Measurements from ENCODE around the gene IRAK1.

The IRAK1 gene

DNA sequence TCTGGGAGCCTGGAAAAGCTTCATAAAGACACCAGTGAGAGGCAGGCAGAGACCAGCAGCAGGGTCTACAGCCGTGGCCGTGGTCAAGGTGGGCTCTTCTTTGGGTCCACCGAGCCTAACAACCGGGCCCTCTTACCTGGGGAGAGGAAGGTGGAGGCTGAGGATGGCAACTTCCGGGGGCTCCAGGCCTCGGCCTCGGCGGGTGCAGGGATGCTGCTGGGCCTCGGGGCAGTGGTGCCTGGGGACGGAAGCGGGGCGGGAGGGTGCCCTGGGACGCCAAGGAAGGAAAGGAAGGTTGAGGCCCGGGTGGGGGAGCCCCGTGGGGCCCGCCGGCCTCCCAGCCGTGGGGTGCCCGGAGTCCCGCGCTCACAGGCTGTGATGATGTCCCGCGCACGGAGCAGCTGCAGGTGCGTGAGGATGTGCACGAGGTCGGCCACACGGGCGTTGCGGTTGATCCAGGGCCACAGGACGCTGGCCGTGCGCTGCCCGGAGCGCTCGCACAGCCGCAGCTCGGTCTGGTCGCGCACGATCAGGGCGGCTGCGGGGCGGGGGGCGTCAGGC lies 561 bp downstream of the IRAK1 start:
- no peak for DNase-seq (ENCODE audit: low read depth in 2 of 2)

DNA sequence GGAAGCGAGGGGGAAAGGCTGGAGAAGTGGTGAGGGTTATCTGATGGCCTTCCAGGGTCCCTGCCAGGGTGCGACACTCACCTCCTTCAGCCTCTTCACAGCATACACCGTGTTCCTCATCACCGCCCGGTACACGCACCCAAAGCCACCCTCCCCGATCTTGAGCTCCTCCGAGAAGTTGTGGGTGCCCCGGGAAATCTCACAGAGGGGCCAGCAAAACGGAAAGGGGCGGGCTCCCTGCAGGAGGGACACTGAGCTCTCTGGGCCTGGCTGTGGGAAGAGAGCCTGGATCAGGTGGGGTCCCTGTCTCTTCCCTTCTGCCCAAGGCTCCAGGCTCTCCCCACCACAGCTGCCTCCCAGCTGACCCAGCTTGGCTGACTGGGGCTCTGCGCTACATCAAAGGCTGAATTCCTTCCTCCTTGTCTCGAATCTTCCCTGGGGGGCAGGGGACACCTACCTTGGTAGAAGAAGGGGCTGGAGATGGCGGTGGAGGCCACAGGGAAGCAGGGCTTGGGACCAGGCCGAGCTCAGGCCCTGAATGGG lies 1.1 kb downstream of the IRAK1 start:
- no peak for DNase-seq (ENCODE audit: low read depth in 2 of 2)

DNA sequence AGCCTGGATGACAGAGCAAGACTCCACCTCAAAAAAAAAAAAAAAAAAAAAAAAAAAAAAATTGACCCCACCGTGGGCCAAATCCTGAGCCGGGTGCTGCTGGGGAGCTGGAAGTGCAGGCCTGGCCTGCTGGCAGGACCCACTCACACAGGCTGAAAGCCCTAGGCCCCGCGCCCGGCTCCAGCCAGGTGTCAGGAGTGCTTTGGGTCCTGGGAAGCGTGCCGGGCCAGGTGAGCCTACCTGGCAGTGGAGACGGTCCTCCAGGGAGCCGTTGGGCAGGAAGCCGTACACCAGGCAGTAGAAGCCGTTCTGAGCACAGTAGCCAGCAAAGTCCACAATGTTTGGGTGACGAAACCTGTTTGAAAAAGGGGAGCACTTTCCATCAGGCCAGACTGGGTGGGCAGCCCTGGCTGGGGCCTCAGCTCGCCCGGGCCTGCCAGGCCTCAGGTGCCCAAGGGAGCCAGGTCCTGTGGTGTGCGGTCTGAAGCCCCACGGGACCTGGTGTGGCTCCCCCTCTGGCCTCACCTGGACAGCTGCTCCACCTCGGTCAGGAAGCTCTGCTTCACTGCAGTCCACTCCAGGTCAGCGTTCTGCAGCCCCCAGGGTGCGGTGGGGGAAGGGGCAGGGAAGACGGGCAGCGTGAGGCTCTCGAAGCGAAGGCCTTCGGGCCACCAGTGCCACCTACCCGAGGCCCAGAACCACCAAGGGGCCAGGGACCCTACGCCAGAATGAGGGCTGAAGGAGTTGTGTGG lies 1.8 kb downstream of the IRAK1 start:
- no peak for DNase-seq (ENCODE audit: low read depth in 2 of 2)

DNA sequence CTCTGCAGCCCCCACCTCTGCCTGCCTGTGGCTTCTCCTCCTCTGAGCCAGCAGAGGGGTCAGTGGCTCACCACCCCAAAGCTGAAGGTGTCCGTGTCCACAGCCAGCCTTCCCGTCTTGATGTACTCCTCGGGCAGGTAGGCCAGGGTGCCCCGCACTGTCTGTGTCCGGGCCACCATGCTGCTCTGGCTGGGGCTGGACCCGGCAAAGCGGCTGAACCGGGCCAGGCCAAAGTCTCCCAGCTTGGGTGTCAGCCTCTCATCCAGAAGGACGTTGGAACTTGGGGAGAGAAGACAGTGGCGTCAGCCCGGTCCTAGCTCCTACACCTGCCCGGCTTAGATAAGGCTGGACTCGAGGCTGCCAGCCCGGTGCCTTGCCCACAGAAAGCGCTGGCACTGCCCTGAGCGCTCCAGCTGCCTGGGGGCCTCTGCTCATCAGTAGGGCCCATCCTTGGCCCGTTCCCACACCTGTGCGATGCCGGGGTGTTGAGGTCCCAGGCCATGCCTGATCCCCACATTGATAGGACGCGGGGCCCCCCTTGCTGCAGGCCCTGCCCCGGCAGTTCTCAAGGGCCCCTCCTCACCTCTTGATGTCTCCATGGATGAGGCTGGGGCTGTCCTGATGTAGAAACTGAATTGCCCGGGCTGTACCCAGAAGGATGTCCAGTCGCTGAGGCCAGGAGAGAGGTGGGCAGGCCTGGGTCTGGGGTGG lies 3.2 kb downstream of the IRAK1 start:
- no peak for DNase-seq (ENCODE audit: low read depth in 2 of 2)

DNA sequence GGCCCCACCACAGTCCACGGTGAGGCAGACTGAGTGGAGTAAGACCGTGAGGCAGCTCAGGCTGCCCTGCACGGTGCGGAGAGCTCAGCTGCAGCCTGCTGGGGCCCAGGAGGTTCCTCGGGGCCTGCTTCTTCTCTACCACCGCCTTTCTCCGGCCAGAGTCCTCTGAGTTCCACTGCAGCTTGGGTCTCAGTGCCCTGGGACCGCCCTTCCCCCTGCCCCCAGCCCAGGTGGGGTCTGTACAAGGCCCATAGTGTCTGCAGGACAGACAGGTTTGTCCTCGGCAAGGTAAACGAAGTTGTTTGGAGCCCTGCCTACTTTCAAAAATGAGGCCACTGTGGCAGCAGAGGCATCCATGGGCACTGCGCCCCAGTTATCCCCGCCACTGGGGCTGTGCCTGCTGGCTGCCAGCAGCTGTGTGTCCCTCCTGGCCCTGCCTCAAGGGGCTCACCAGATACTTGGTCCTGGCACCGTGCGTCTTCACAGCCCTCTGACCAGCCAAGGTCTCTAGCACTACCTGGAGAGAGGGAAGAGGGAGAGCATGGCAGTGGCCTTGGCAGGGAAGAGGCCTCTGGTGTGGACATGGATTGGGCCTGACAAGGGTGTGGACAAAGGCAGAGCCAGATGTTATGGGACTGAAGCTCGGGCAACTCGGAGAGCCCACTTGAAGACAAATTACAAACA lies 4.0 kb downstream of the IRAK1 start:
- DNase-seq (ENCODE audit: low read depth in 2 of 2) = no peak

DNA sequence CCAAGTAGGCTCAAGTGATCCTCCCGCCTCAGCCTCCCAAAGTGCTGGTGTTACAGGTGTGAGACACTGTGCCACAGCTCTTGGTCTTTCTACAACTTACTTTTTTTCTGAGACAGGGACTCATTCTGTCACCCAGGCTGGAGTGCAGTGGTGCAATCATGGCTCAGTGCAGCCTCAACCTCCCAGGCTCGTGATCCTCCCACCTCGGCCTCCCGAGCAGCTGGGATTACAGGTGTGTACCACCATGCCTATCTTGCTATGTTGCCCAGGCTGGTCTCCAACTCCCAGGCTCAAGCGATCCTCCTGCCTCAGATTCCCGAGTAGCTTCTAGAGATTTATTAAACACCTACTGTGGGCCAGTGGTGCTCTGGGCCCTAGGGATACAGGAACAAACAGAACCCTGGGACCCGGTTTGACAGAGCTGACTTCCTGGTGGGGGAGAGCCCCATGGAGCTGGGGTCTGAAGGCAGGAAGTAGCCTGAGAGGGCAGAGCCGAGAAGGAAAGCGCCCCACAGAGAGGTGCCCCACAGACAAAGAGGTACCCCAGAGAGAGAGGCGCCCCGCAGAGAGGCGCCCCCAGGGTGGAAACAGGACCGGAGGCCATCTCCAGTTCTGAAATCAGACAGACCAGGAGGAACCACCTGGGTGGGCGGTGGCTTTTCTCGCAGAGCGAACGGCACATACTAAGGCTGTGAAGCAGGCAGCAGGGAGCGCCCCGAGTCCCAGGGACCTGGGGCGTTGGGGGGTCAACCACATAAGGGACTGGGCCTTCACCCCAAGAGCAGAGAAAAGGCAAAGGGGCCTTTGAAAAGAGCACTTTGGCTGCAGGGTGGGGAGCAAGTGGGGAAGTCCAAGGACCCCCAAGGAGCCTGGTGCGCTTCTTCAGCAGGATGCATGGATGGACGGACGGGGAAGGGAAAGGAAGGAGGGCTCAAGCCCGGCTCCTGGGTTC lies 5.0 kb downstream of the IRAK1 start:
- DNase-seq (ENCODE audit: low read depth in 2 of 2) = no peak

DNA sequence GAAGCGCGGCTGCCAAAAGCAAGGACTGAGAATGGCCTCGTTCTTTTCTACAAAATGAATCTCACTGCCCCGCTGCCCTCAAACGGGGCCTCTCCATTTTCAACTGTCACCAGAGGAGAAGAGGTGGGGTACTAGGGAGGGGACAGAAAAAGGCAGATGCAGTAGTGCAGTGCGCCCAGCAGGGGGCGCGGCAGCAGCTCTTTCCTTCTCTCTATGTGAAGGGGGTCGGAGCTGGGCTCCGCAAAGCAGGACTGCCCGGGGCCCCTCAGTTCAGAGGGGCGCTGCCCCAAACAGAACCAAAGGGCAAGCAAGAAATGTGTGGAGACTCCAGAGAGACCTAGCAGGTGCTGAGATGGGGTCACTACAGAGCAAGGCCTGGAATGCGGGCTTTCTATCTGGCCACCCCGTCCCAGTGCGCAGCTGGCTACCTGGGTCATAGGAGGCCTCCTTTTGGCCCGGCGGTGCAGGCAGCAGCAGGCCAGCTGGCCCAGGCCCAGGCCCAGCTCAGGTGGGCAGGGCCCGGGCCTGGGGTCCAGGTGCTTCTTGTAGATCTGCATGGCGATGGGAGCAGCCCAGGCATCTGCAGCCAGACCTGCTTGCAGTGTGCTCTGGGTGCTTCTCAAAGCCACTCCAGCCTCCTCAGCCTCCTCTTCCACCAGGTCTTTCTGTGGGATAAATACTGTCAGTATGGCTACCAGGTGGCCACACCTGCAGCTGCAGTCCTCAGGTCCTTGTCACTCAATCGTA lies 5.9 kb downstream of the IRAK1 start:
- no peak for DNase-seq (ENCODE audit: low read depth in 2 of 2)

DNA sequence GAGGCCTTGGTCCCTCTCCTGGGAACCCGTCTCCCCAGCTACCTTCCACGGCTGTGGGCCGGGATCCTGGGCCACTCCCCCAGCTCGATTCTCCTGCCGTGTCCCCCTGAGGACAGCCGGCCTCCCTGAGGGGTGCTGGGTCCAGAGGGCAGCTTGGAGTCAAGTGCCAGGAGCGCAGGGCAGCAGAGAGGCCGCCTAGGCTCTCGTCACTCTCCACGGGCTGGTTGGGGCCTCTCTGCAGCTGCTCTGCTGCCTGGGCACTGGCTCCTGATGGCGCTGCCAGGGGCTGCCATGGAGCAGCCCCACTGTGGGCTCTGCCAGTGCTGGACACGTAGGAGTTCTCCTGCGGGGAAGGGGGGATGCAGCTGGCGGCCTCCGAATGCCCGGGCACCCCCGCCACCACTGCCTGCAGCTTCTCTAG lies 6.7 kb downstream of the IRAK1 start:
- DNase-seq (ENCODE audit: low read depth in 2 of 2) = no peak

DNA sequence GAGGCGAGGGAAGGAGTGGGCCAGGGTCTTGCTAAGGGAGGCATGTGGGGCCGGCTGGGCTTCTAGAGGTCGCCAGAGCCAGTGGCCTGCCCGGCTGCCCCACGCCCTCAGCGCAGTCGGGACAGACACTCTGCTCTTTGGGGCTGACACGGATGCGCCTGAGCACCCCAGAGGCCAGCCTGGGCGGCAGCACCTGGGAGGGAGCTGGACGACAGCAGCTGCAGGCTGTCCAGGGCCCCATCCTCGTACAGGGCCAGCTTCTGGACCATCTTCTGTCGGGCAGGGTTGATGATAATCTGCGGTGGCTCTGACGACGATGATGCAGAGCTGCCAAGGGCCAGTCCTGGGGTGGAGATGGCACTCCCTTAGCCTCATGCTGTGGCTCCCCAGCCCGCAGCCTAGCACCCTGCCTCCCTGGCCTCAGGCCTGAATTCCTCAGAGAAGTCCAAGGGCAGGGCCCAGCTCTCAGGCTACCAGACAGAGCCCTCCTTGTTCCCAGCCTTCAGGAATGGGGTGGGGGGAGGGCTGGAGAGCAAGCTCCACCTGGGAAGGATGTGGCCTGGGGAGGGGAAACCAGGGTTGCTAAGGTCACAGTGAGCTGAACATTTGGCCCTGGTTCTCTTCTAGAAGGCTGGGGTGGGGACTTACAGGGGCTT lies 7.2 kb downstream of the IRAK1 start:
- DNase-seq (ENCODE audit: low read depth in 2 of 2) = no peak

DNA sequence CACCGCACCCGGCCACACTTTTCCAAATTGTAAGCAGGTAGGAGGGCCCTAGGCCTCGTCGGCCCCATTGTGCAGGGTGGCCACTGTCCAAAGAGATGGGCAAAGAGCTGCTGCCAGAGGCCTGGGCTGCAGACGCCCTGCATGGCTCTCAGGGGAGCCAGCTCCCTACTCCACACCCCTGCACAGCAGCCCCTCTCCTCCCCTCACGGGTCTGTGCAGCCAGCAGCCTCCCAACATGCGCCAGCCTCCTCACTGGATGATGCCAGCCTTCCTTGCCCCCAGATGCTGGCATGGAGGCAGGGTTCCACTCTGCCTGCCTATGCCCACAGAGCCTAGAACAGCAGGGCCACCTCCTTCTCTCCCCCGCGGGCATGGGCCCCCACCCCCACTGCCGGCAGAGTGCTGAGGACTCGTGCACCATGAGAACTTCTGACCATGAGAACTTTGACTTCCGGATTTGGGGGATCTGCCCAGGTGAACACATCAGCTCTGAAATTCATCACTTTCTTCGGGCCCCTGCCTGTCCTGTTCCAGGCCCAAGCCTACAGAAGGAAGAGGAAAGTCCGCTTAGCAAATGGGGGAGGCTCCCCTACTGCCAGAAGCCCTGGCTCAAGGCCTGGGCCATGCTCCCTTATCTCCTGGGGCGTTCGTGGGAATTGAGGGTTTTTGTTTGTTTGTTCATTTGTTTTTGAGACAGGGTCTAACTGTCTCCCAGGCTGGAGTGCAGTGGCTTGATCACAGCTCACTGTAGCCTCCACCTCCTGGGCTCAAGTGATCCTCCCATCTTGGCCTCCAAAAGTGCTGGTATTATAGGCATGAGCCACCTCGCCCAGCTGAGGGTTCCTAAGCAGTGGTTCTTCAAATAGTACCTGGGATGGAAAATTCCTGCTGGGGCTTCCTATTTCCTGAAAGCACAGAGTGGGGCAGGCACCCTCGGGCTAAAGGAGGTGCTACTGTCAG lies 8.0 kb downstream of the IRAK1 start:
- no peak for DNase-seq (ENCODE audit: low read depth in 2 of 2)

DNA sequence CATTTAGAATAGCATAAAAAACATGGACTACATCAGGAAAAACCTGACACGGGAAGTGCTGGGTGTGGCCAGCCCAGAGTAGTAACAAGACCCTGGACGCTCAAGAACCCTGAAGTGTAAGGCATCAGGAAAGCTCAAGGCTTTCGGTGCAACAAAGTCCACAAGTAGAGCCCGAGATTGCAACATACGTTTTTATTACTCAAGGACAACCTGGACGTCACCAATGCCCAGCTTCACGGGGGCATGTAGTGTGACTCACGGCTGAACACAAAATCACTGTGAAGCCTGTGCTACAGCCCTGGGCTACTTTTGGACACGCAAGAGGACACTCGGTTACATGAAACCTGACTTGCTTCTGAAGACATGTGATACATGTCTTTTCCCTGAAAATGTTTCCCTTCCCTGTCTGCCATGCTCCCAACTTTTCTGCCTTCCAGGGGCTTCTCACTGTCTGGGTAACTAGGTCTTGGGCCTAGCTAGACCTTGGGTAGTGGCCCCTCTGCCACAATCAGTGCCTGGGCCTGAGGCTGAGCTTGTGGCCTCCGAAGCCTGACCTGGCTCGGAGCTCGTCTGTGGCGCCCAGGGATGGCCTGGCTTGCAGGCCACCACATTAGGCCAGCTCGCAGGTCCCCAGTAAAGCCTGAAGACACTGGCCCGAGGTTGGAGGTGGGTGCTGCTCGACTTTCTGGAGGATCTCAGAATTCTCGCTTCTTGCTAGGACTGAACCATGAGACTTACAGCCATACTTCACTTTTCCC lies 9.2 kb downstream of the IRAK1 start:
- no peak for DNase-seq (ENCODE audit: low read depth in 2 of 2)

DNA sequence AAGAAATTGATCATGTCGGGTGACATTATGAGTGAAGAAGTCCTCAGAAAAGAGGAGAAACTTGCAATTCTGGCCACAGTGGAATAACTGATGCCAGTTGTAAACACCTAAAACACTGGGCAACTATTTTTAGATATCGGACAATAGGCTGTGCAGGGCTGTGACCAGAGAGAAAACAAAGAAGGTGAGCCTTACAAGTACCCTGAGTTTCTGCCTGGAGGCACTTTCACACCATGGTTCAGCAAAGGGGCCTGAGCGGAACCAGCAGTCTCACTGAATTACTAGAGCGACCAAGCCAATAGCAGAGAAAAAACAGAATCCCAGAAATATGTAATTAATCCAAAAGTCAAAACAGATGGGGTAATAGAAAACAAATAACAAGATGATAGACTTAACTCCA lies 11.2 kb downstream of the IRAK1 start:
- no peak for DNase-seq (ENCODE audit: low read depth in 2 of 2)

DNA sequence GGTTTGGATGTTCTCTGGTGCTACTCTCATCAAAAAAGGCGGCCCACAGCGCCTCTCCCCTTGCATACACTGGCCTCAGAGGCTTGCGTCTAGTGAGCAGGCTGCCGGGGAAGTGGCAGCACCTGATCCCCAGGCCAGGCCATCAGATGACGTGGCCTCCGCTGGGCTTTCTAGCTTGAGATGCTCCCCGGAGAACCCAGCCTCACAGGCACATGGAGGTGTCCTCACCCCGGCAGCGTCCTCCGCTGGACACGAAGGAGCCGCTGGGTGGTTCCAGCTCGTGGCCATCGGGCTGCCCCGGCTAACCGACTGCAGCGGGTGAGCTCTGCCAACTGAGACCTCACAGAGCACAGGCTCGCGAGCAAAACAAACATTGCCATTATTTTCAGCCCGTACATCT lies 12.8 kb downstream of the IRAK1 start:
- DNase-seq (ENCODE audit: low read depth in 2 of 2) = no peak

DNA sequence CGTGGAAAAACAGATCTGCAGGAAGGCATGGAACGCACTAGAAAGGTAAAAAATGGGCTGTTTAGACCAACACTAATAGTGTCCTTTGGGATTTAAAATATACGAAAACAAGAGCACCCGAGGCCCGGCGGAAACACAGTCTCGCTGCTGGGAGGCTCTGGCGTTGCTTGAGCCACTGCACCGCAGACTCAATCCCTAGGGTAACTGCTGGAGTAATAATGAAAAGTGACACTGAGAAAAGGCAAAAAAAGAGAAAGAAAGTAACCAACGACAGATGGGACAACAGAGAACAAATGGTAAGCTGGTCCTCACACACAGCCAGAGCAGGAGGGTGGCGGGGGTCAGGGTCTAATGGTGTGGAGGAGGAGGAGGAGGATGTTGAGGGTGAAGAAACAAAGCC lies 15.4 kb downstream of the IRAK1 start:
- DNase-seq (ENCODE audit: low read depth in 2 of 2) = no peak

DNA sequence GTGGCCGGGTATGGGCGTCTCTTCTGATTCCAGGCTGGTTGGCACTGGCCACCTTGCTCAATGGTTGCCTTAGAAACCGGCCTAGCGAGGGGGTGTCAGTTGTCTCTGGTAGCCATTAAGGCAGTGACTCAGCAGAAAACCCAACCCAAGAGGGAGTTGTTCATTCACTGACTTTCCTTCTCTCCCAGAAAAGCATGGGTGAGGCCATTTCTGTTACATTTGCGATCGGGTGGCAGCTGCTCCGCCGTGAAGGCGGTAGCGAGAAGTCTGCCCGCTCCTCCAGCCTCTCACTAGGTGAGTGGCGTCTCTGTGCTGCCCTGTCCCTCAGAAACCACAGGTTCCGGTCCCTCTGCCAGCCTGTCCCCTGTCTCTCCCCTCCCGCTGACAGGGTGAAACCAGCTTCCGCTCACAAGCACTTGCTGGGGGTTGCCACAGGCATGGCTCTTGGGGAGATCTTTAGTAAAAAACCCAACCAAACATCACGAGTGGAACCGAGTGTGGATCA lies 17.4 kb downstream of the IRAK1 start:
- DNase-seq (ENCODE audit: low read depth in 2 of 2) = no peak

DNA sequence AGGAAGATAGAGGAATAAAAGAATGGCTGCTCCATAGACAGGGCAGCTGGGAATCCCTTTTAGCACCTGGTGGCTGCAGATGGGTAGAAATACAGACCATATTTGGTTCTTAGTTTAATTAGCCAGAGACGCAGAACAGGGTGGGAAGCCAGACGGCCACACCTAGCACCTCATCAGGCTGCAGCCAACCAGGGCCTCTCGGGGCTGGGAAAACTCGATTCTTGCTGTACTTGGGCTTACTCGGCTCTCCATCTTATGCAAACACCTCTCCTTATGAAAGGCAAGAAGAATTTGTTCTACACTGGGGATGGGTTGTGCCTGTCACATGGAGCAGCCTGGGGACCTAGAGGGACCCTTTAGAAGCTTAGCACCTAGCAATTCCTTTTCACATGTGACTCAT lies 19.7 kb downstream of the IRAK1 start:
- DNase-seq (ENCODE audit: low read depth in 2 of 2) = no peak

DNA sequence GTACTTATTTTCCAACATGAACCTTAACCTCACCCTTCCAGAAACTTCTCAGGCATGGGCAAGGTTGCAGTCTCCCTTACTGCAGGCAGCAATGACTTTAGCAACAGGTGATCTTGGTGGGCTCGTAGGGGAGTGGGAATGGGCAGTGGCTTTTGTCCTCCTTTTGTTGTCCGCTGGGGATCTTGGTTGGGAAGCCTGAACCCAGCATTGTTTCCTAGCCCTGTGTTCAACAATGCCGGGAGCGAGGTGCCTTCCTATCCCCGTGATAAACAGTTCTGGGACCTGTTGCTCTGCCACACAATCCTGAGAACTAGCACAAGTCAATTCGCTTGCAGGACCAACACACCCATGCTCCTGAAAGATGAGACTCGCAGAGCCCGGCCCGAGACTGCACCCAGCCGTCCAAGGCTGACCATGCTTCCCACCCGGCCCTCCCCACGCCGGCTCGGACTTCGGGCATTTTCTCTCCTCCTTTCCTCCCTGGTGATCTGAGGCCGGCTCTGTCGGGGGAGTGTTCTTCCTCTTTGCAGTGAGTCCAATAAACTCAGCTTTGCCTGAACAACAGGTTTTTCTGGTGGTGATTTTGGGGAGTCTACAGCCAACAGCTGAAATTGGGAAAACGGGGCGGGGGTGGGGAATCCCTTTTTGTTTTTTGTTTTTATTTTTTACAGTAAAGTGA lies 20.2 kb downstream of the IRAK1 start:
- DNase-seq (ENCODE audit: low read depth in 2 of 2) = no peak
